ENCODE data around the gene TRMU.

Gene TRMU

GRCh38 chr22:46347646-46348045 is 12.1 kb downstream of the TRMU start:
- no peak overlapping the region for H3K4me3 ChIP-seq (ENCODE audit: low read depth, low read length)
- no peak for TF ChIP-seq CTCF (IDR thresholded peaks at IDR 0.05; ENCODE audit: control insufficient read depth, extremely low read depth, insufficient read depth)
- no peak for DNase-seq (ENCODE audit: low read depth)

- no peak for DNase-seq (ENCODE audit: low read depth)
- no peak for TF ChIP-seq CTCF (IDR thresholded peaks at IDR 0.05; ENCODE audit: control insufficient read depth, extremely low read depth, insufficient read depth)
- no peak overlapping the region for H3K4me3 ChIP-seq (ENCODE audit: low read depth, low read length)
Measured at GRCh38 chr22:46348099-46348695, 12.7 kb downstream of the TRMU start.

GRCh38 chr22:46349238-46349637 is 13.7 kb downstream of the TRMU start:
- no peak overlapping the region for H3K4me3 ChIP-seq (ENCODE audit: low read depth, low read length)
- TF ChIP-seq CTCF (IDR thresholded peaks at IDR 0.05; ENCODE audit: control insufficient read depth, extremely low read depth, insufficient read depth) = no peak
- no peak for DNase-seq (ENCODE audit: low read depth)

GRCh38 chr22:46349681-46350080 is 14.2 kb downstream of the TRMU start:
- H3K4me3 ChIP-seq (ENCODE audit: low read depth, low read length) = no peak overlapping the region
- TF ChIP-seq CTCF (IDR thresholded peaks at IDR 0.05; ENCODE audit: control insufficient read depth, extremely low read depth, insufficient read depth) = no peak
- DNase-seq (ENCODE audit: low read depth) = no peak

- H3K4me3 ChIP-seq (ENCODE audit: low read depth, low read length) = no peak overlapping the region
- DNase-seq (ENCODE audit: low read depth) = no peak
- no peak for TF ChIP-seq CTCF (IDR thresholded peaks at IDR 0.05; ENCODE audit: control insufficient read depth, extremely low read depth, insufficient read depth)
Measured at GRCh38 chr22:46350121-46350520, 14.6 kb downstream of the TRMU start.

- TF ChIP-seq CTCF (IDR thresholded peaks at IDR 0.05; ENCODE audit: control insufficient read depth, extremely low read depth, insufficient read depth) = no peak
- no peak for DNase-seq (ENCODE audit: low read depth)
- H3K4me3 ChIP-seq (ENCODE audit: low read depth, low read length) = no peak overlapping the region
Measured at GRCh38 chr22:46350646-46351045, 15.1 kb downstream of the TRMU start.

GRCh38 chr22:46351131-46351735 is 15.7 kb downstream of the TRMU start:
- no peak for TF ChIP-seq CTCF (IDR thresholded peaks at IDR 0.05; ENCODE audit: control insufficient read depth, extremely low read depth, insufficient read depth)
- no peak overlapping the region for H3K4me3 ChIP-seq (ENCODE audit: low read depth, low read length)
- DNase-seq (ENCODE audit: low read depth) = no peak
